Heart left ventricle (tissue), 16 donors: Measurements from ENCODE around the gene TENT5C. TPM values are rescaled to one million over a fixed set of nuclear protein-coding genes. Genes with fewer than 3 reads are reported as not detected.

ENCODE experiments used
- ATAC-seq, 4 donors: fragments of 200-7000 bp; cut with Tn5 transposase; one replicate each; pipeline ENCODE4 v1.9.1; 2020 to 2022; ENCODE audit warnings: moderate library complexity in 4 of 4, mild to moderate bottlenecking in 3 of 4, moderate number of reproducible peaks in 1 of 4
- DNase-seq, 5 donors: peaks; one replicate each; pipeline ENCODE4 v3.0.0-alpha.2; 2020
- H3K27ac ChIP-seq, 12 donors: fragments of 200-600 bp; sonication (generic) in 4 of 12; one replicate each; pipeline versions ENCODE4 v1.5.0 to v1.8.0; 2016 to 2022; ENCODE audit warnings: mild to moderate bottlenecking in 2 of 12
- H3K27me3 ChIP-seq, 9 donors: fragments of 200-600 bp; sonication (generic) in 2 of 9; one replicate each; pipeline versions ENCODE4 v1.5.1 to v1.8.0; 2016 to 2022; ENCODE audit warnings: mild to moderate bottlenecking in 3 of 9
- H3K36me3 ChIP-seq, 9 donors: fragments of 200-600 bp; sonication (generic) in 2 of 9; one replicate each; pipeline versions ENCODE4 v1.5.0 to v1.8.0; 2018 to 2022; ENCODE audit warnings: mild to moderate bottlenecking in 2 of 9
- H3K4me1 ChIP-seq, 12 donors: fragments of 200-600 bp; sonication (generic) in 4 of 12; one replicate each; pipeline versions ENCODE4 v1.5.0 to v1.8.0; 2016 to 2022; ENCODE audit warnings: mild to moderate bottlenecking in 3 of 12
- H3K4me3 ChIP-seq, 12 donors: fragments of 200-600 bp; sonication (generic) in 4 of 12; one replicate each; pipeline versions ENCODE4 v1.5.0 to v1.8.0; 2017 to 2022; ENCODE audit warnings: mild to moderate bottlenecking in 9 of 12, moderate library complexity in 4 of 12
- H3K9me3 ChIP-seq, 12 donors: fragments of 200-600 bp; sonication (generic) in 4 of 12; one replicate each; pipeline versions ENCODE4 v1.5.0 to v1.8.0; 2016 to 2022; ENCODE audit warnings: mild to moderate bottlenecking in 1 of 12
- POLR2A ChIP-seq, 2 donors: fragments of 450-650 bp; IDR thresholded peaks; one replicate each; pipeline ENCODE4 v1.6.1; 2017; ENCODE audit warnings: antibody characterized with exemption in 2 of 2, mild to moderate bottlenecking in 2 of 2, moderate library complexity in 2 of 2
- WGBS, 4 donors: extraction: QIAGEN DNeasy Blood & Tissue Kit in 2 of 4; methylation state at CpG; one replicate each; pipeline versions ENCODE4 v1.1.5 to v1.1.7; 2013 to 2018; 5-methylcytosine and 5-hydroxymethylcytosine counted together
- intact Hi-C, 10 donors: fragments of 100-400 bp; cut with DNase I; formaldehyde crosslinking; loops; one replicate each; pipeline versions ENCODE4 v1.11.1 to v1.14.2; 2022
- polyA plus RNA-seq, 2 donors: library from polyadenylated mRNA; stranded (reverse); fragments of 200-250 nt; gene quantifications; one replicate each; pipeline ENCODE4 v1.2.3, GENCODE V29; 2013
- total RNA-seq, 9 donors: library from RNA; depleted of rRNA in 2 of 9; stranded (reverse); fragments of >200 nt in 2 of 9; fragmentation: NEBNext Ultra II Directional in 3 of 9; extraction: Animal tissue kit (Norgen Biotek cat#: 25700) in 3 of 9; gene quantifications; one replicate each; pipeline versions ENCODE4 v1.1.0 to v1.2.4, GENCODE V29; 2016 to 2023
- TF ChIP-seq, protein P1 (sequence below), 12 donors: fragments of 200-600 bp; sonication (generic) in 4 of 12; IDR thresholded peaks; one replicate each; pipeline versions ENCODE4 v1.5.0 to v1.8.0; 2018 to 2022; ENCODE audit warnings: antibody characterized with exemption in 12 of 12, mild to moderate bottlenecking in 5 of 12
- donor health status: ischemic (EF 13 %, LVEDD 7.1; RV severe dilation, severe dysfunction).
- donor health status: healthy with polysubstance abuse.
- donor health status: DM: no; HTN: yes; CAD: no.
- donor health status: DM: no; HTN: no; CAD: no.
- donor health status: ischemic (EF 25% LVEDD 6.9; RV normal size, moderate dysfunction).
- donor health status: ischemic (EF 25% LVEDD 5.7; RV mildly dilated, moderate dysfunction).
- donor health status: healthy.
- donor health status: DM: yes; HTN: yes; CAD: no.
- donor health status: ischemic (EF 35%, LVEDD 5.7; RV mildly dilated, moderate dysfunction).
- donor health status: nonischemic (EF 11% LVEDD 7.7; RV severe dilation, severe dysfunction).
- donor health status: DM: yes; HTN: yes; CAD: no.
- donor health status: PGD.
- donor health status: ischemic (EF 29% LVEDD 5.4; RV normal size, mild dysfunction).
- donor health status: nonischemic (EF 23%, LVEDD 6.1; RV moderate dilation, normal function).

Gene TENT5C
- total and polyA plus RNA-seq, 11 donors: 3.7 to 21.6 (median 14.5) TPM

DNA sequence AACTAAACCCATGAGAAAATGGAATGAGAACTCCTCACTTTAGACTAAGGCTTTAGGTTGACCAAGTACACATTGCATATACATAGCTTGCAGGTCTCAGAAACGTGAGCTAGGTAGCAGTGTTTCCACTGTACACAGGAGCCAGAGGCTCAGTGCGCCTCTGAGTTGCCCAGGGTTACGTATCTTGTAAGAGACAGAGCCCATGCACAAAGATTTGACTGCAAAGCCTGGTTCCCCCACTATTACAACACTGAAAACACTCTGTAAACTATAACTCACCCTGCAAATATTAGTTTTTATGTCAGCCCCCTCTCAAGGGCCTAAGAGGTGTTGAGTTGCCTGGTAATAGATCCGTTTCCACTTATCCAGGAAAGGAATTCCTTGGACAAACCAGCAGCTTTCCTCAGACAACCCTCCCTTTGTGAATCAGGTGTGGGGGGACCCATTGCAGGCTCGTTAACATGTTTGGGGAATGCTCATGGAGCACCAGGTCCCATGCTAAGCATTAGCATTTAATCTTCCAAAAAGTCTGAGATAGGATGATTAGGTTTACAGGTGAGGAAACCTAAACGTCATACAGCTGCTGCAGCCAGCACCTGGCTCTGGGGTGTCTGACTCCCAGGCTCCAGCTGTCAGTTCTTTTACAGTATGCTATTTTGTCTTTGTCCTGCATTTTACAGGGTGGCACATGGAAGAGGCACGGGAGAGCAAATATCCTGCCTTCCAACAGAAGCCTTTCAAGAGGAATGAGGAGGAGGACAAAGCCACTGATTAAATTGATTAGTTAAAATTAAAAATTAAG is 25.7 kb downstream of the TENT5C start:
- TF ChIP-seq, protein P1, sequence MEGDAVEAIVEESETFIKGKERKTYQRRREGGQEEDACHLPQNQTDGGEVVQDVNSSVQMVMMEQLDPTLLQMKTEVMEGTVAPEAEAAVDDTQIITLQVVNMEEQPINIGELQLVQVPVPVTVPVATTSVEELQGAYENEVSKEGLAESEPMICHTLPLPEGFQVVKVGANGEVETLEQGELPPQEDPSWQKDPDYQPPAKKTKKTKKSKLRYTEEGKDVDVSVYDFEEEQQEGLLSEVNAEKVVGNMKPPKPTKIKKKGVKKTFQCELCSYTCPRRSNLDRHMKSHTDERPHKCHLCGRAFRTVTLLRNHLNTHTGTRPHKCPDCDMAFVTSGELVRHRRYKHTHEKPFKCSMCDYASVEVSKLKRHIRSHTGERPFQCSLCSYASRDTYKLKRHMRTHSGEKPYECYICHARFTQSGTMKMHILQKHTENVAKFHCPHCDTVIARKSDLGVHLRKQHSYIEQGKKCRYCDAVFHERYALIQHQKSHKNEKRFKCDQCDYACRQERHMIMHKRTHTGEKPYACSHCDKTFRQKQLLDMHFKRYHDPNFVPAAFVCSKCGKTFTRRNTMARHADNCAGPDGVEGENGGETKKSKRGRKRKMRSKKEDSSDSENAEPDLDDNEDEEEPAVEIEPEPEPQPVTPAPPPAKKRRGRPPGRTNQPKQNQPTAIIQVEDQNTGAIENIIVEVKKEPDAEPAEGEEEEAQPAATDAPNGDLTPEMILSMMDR (IDR thresholded peaks at IDR 0.05): no peak
- no peak for TF ChIP-seq POLR2A (IDR thresholded peaks at IDR 0.05)
- no peaks in the 10 kb centered on the region for H3K27me3 ChIP-seq
- no peaks in the 10 kb centered on the region for H3K9me3 ChIP-seq
- 54 to 57% (median 56%) methylated on average over 7 of the region's 7 CpGs for WGBS, 4 donors
- peak in 1 of 4 donors; percentile 16 for ATAC-seq
- no peaks in the 10 kb centered on the region for H3K36me3 ChIP-seq
- intact Hi-C loops: no loop called here
- H3K4me1 ChIP-seq: peaks cover 0 to 18% (median 5%) of the 10 kb centered on the region in 12 donors
- H3K4me3 ChIP-seq: no peak overlapping the region
- DNase-seq: no peak
- peak overlapping the region in 1 of 12 donors; percentile 46 for H3K27ac ChIP-seq

DNA sequence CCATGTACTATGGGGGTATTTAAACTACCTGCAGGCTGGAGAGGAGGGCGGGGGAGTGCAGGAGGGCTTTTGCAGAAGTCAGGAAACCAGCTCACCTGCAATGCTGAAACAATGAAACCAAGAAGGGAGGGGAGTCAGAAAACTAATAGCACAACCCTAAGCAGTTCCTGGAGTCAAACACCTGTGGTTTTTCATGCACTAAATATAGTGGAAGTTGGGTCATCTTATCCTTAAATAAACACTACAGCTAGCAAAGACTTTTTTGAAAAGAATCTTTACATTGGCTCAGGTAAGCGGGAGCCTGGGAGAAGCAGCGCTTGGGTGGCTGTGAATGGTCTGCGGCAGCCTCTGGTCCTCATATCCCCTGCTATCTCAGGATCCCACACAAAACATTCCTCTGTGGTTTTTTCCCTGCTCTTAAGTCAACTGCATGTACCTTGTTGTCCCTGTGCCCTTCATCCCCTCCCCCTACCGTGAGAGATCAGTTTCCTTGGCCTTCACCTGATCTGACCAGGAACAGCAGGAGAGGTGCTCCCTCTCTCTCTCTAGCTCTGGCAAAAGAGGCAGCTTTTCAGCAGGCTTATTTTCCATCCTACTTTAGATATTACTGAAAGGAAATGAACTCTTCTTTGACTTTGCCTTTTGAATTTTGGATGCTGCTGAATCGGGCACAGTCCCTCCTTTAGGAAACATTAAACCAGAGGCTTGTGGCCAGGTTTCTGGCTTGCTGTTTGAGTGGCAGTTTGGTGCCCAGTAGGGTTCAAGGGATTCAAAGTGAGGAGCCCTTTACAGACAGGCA is 26.6 kb downstream of the TENT5C start:
- peaks cover 0 to 18% (median 5%) of the 10 kb centered on the region in 12 donors for H3K4me1 ChIP-seq
- WGBS, 4 donors: 67 to 75% (median 74%) methylated on average over 6 of the region's 6 CpGs
- no peak for ATAC-seq

DNA sequence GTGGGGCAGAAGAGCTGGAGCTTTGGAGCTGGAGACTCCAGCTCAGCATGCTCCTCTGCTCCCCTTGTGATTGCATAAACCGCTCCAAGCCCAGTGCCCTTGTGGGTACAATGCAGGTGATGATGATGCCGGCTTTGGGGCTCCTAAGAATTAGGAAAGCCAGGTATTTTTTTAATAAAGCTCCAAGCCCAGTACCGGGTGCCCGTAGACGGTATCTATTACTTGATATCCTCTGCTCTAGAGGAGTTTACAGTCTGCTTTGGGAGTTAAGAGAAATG is 27.2 kb downstream of the TENT5C start:
- Histone ChIP-seq H3K9me3 (no peaks in the 10 kb centered on the region), H3K4me1 (peaks cover 0 to 18% (median 5%) of the 10 kb centered on the region in 12 donors), H3K4me3 (no peak overlapping the region), H3K36me3 (no peaks in the 10 kb centered on the region), H3K27me3 (no peaks in the 10 kb centered on the region), H3K27ac (no peak overlapping the region)
- DNase-seq (no peak), ATAC-seq (no peak)
- intact Hi-C loops: no loop called here
- no peak for TF ChIP-seq POLR2A (IDR thresholded peaks at IDR 0.05)
- TF ChIP-seq, protein P1 (IDR thresholded peaks at IDR 0.05): no peak
- WGBS, 4 donors: 79 to 88% (median 83%) methylated on average over 4 to 5 of the region's 5 CpGs

More for the DNA sequence above, 26.6 kb downstream of the TENT5C start:
- no peak overlapping the region for H3K27ac ChIP-seq
- no peaks in the 10 kb centered on the region for H3K36me3 ChIP-seq
- no peaks in the 10 kb centered on the region for H3K9me3 ChIP-seq
- no peaks in the 10 kb centered on the region for H3K27me3 ChIP-seq
- intact Hi-C loops: no loop called here
- H3K4me3 ChIP-seq: no peak overlapping the region
- DNase-seq: no peak
- TF ChIP-seq, protein P1 (IDR thresholded peaks at IDR 0.05): no peak
- TF ChIP-seq POLR2A (IDR thresholded peaks at IDR 0.05): no peak

DNA sequence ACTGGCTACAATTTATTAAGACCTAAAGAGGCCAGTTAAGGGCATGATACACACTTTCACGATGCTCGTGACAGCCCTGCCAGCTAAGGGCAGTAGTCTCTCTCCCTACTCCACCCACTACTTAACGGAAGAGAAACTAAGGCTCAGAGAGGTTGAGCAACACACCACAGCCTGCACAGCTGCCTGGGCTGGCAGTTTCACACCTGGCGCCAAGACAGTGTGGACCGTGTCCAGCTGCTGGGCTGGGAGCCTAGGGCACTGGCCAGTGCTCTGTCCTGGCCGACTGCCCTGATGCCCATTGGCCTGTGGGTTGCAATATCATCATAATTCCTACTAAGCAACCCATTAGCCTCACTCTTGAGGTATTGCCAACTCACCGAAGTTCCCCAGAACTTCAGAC is 27.6 kb downstream of the TENT5C start:
- no peak overlapping the region for H3K4me3 ChIP-seq
- TF ChIP-seq, protein P1 (IDR thresholded peaks at IDR 0.05): no peak
- no peak for TF ChIP-seq POLR2A (IDR thresholded peaks at IDR 0.05)
- intact Hi-C loops: no loop called here
- no peak overlapping the region for H3K27ac ChIP-seq
- H3K36me3 ChIP-seq: no peaks in the 10 kb centered on the region
- H3K27me3 ChIP-seq: no peaks in the 10 kb centered on the region
- peaks cover 0 to 18% (median 5%) of the 10 kb centered on the region in 12 donors for H3K4me1 ChIP-seq
- no peak for ATAC-seq
- no peaks in the 10 kb centered on the region for H3K9me3 ChIP-seq
- DNase-seq: no peak
- 76 to 91% (median 81%) methylated on average over 7 of the region's 7 CpGs for WGBS, 4 donors
